H1 (cell line): Measurements from ENCODE around the gene TOMM22. TPM values are rescaled to one million over a fixed set of nuclear protein-coding genes. Genes with fewer than 3 reads are reported as not detected.

ENCODE experiments used
- CTCF ChIA-PET: fragments of 300-600 bp; sonication (Branson Sonifier 250); formaldehyde crosslinking; loops from one replicate; lab custom pipeline; 2021; ENCODE audit not compliant: partially characterized antibody; lab: Charles Lee
- POLR2A ChIA-PET: fragments of 300-600 bp; sonication (Branson Sonifier 250); formaldehyde crosslinking; loops from one replicate; lab custom pipeline; 2021; ENCODE audit warnings: inconsistent platforms; ENCODE audit not compliant: partially characterized antibody; lab: Charles Lee
- DNase-seq, 2 experiments: peaks; one replicate each; pipeline versions ENCODE4 v3.0.0 to v3.0.0-alpha.2; 2010 to 2022; ENCODE audit warnings: low spot score in 2 of 2, low read depth in 1 of 2, mixed read lengths in 1 of 2
- FAIRE-seq: peaks from 2 replicates; lab custom pipeline; 2011; peaks lifted over from hg19 to GRCh38; lab: Jason Lieb, UNC
- H2AFZ ChIP-seq: 2 replicates; pipeline ENCODE4 v1.8.1; 2012; ENCODE audit warnings: low read length, inconsistent platforms
- H2AK5ac ChIP-seq: 2 replicates; pipeline ENCODE4 v1.6.1; 2013; ENCODE audit warnings: low read depth, low read length
- H2BK120ac ChIP-seq: replicated peaks from 2 replicates; pipeline ENCODE3; 2013; ENCODE audit warnings: low read depth, low read length, inconsistent platforms
- H2BK12ac ChIP-seq: 2 replicates; pipeline ENCODE4 v1.6.1; 2013; ENCODE audit warnings: low read depth, low read length
- H2BK15ac ChIP-seq: 2 replicates; pipeline ENCODE4 v1.6.1; 2013; ENCODE audit warnings: low read length
- H2BK20ac ChIP-seq: 2 replicates; pipeline ENCODE4 v1.6.1; 2013; ENCODE audit warnings: low read length
- H2BK5ac ChIP-seq: 2 replicates; pipeline ENCODE4 v1.6.1; 2013; ENCODE audit warnings: low read depth, low read length
- H3K14ac ChIP-seq: 2 replicates; pipeline ENCODE4 v1.6.1; 2013; ENCODE audit warnings: inconsistent platforms; ENCODE audit not compliant: insufficient read length
- H3K18ac ChIP-seq: 2 replicates; pipeline ENCODE4 v1.6.1; 2013; ENCODE audit warnings: low read length; ENCODE audit errors: extremely low read depth
- H3K23ac ChIP-seq: 2 replicates; pipeline ENCODE4 v1.6.1; 2013; ENCODE audit warnings: inconsistent platforms; ENCODE audit not compliant: insufficient read length
- H3K23me2 ChIP-seq: 2 replicates; pipeline ENCODE4 v1.6.1; 2013; ENCODE audit warnings: low read depth, low read length
- H3K27ac ChIP-seq: 2 replicates; pipeline ENCODE4 v1.6.1; 2011; ENCODE audit warnings: low read depth, low read length, inconsistent platforms
- H3K27me3 ChIP-seq, 4 experiments: replicated peaks in 1 of 4; 1 replicate in 1 of 4; 2 replicates in 3 of 4; pipeline versions ENCODE4 v1.6.1 to v1.8.1; 2011 to 2013; ENCODE audit warnings: low read length in 3 of 4, mild to moderate bottlenecking in 3 of 4, inconsistent platforms in 2 of 4, mixed read lengths in 2 of 4, moderate library complexity in 1 of 4; ENCODE audit not compliant: control insufficient read depth in 3 of 4, insufficient read depth in 3 of 4; ENCODE audit errors: extremely low read depth in 1 of 4
- H3K36me3 ChIP-seq, 4 experiments: 2 replicates each; pipeline versions ENCODE4 v1.6.1 to v1.8.1; 2011 to 2013; ENCODE audit warnings: mild to moderate bottlenecking in 4 of 4, low read length in 3 of 4, moderate library complexity in 2 of 4, control low read depth in 1 of 4, inconsistent platforms in 1 of 4; ENCODE audit not compliant: insufficient read depth in 4 of 4, control insufficient read depth in 2 of 4
- H3K4ac ChIP-seq: replicated peaks from 2 replicates; pipeline ENCODE3; 2013; ENCODE audit warnings: low read length, low read depth, mixed read lengths, inconsistent platforms; ENCODE audit not compliant: insufficient read length
- H3K4me1 ChIP-seq, 4 experiments: replicated peaks in 1 of 4; 1 replicate in 1 of 4; 2 replicates in 3 of 4; pipeline versions ENCODE4 v1.6.1 to v1.8.1; 2011 to 2013; ENCODE audit warnings: low read length in 3 of 4, inconsistent platforms in 2 of 4, mixed read lengths in 1 of 4; ENCODE audit not compliant: insufficient read depth in 4 of 4, control insufficient read depth in 3 of 4
- H3K4me2 ChIP-seq, 2 experiments: 2 replicates each; pipeline versions ENCODE4 v1.6.1 to v1.8.1; 2011 to 2013; ENCODE audit warnings: low read depth in 2 of 2, low read length in 2 of 2, control low read depth in 1 of 2, inconsistent platforms in 1 of 2, mild to moderate bottlenecking in 1 of 2; ENCODE audit not compliant: insufficient read depth in 1 of 2
- H3K4me3 ChIP-seq, 4 experiments: fragments of 200-600, 300-600 bp in 1 of 4; sonication (generic), shearing (Covaris generic), sonication (Bioruptor Twin) in 1 of 4; 2 replicates each; pipeline versions ENCODE4 v1.5.1 to v1.8.1; 2011 to 2016; ENCODE audit warnings: low read length in 4 of 4, low read depth in 3 of 4, control low read depth in 2 of 4, inconsistent platforms in 2 of 4, mild to moderate bottlenecking in 2 of 4, mixed read lengths in 1 of 4, moderate library complexity in 1 of 4; ENCODE audit not compliant: insufficient read depth in 2 of 4; ENCODE audit errors: extremely low read depth in 1 of 4
- H3K56ac ChIP-seq: replicated peaks from 2 replicates; pipeline ENCODE3; 2013; ENCODE audit warnings: low read depth, mild to moderate bottlenecking, mixed read lengths, low read length, inconsistent platforms; ENCODE audit not compliant: insufficient read length
- H3K79me1 ChIP-seq: 2 replicates; pipeline ENCODE4 v1.6.1; 2013; ENCODE audit warnings: low read depth, low read length, control low read depth
- H3K79me2 ChIP-seq, 2 experiments: 2 replicates each; pipeline versions ENCODE4 v1.6.1 to v1.8.1; 2012 to 2013; ENCODE audit warnings: low read length in 2 of 2, mild to moderate bottlenecking in 2 of 2, inconsistent platforms in 1 of 2; ENCODE audit not compliant: insufficient read depth in 2 of 2, control insufficient read depth in 1 of 2
- H3K9ac ChIP-seq, 4 experiments: replicated peaks in 1 of 4; 1 replicate in 1 of 4; 2 replicates in 3 of 4; pipeline versions ENCODE4 v1.6.1 to v1.8.1; 2011 to 2013; ENCODE audit warnings: low read depth in 3 of 4, low read length in 3 of 4, control low read depth in 2 of 4, mild to moderate bottlenecking in 2 of 4, moderate library complexity in 2 of 4, inconsistent platforms in 1 of 4; ENCODE audit errors: extremely low read depth in 1 of 4
- H3K9me3 ChIP-seq, 2 experiments: 2 replicates each; pipeline versions ENCODE4 v1.6.1 to v1.8.1; 2012 to 2013; ENCODE audit warnings: mild to moderate bottlenecking in 2 of 2, moderate library complexity in 2 of 2, control low read depth in 1 of 2, inconsistent platforms in 1 of 2, low read depth in 1 of 2, low read length in 1 of 2, mixed read lengths in 1 of 2; ENCODE audit not compliant: insufficient read depth in 2 of 2
- H4K20me1 ChIP-seq, 2 experiments: replicated peaks in 1 of 2; 2 replicates each; pipeline versions ENCODE3 to v1.8.1; 2011 to 2013; ENCODE audit warnings: inconsistent platforms in 2 of 2, low read length in 2 of 2, mild to moderate bottlenecking in 1 of 2; ENCODE audit not compliant: insufficient read depth in 2 of 2, control insufficient read depth in 1 of 2
- H4K5ac ChIP-seq: 2 replicates; pipeline ENCODE4 v1.6.1; 2013; ENCODE audit warnings: low read length, low read depth, mixed read lengths, inconsistent platforms; ENCODE audit not compliant: insufficient read length
- H4K8ac ChIP-seq: 2 replicates; pipeline ENCODE4 v1.8.0; 2013; ENCODE audit warnings: mild to moderate bottlenecking, moderate library complexity, low read length, inconsistent platforms; ENCODE audit not compliant: insufficient read depth; ENCODE audit errors: extremely low read depth
- H4K91ac ChIP-seq: replicated peaks from 2 replicates; pipeline ENCODE3; 2013; ENCODE audit warnings: low read length, mixed read lengths, inconsistent platforms; ENCODE audit not compliant: insufficient read length
- ASH2L ChIP-seq: fragments of 200-600, 300-600 bp; sonication (generic); IDR thresholded peaks from one replicate; pipeline ENCODE4 v1.7.1; 2017; ENCODE audit warnings: low read length
- ATF2 ChIP-seq: IDR thresholded peaks from 2 replicates; pipeline ENCODE4 v1.6.1; 2012; ENCODE audit warnings: low read length, inconsistent platforms
- BACH1 ChIP-seq: IDR thresholded peaks from 2 replicates; pipeline ENCODE4 v1.6.1; 2012; ENCODE audit warnings: low read length, improper control_type of control experiment
- CBX5 ChIP-seq: fragments of 300-800, 300-1000 bp; sonication (generic); IDR thresholded peaks from 2 replicates; pipeline ENCODE4 v1.7.1; 2016; ENCODE audit warnings: antibody characterized with exemption, low read length, low read depth
- CREB1 ChIP-seq: IDR thresholded peaks from 2 replicates; pipeline ENCODE4 v1.6.1; 2012; ENCODE audit warnings: inconsistent platforms
- CTBP2 ChIP-seq: IDR thresholded peaks from 2 replicates; pipeline ENCODE4 v1.7.0; 2011; ENCODE audit warnings: borderline replicate concordance, mild to moderate bottlenecking, moderate library complexity, mixed read lengths, low read length; ENCODE audit not compliant: insufficient read depth, insufficient read length
- GABPA ChIP-seq: IDR thresholded peaks from 2 replicates; pipeline ENCODE4 v1.6.1; 2011; ENCODE audit warnings: mild to moderate bottlenecking, low read length, moderate library complexity, borderline replicate concordance; ENCODE audit not compliant: insufficient read depth
- POLR2AphosphoS5 ChIP-seq: IDR thresholded peaks from 2 replicates; pipeline ENCODE4 v1.6.1; 2011; ENCODE audit warnings: low read depth, low read length
- POU5F1 ChIP-seq: IDR thresholded peaks from 2 replicates; pipeline ENCODE4 v1.6.1; 2011; ENCODE audit warnings: low read depth, mild to moderate bottlenecking, low read length, moderate library complexity
- RFX5 ChIP-seq: IDR thresholded peaks from 2 replicates; pipeline ENCODE4 v1.6.1; 2011; ENCODE audit warnings: low read depth, low read length, improper control_type of control experiment, borderline replicate concordance
- TAF1 ChIP-seq: IDR thresholded peaks from 2 replicates; pipeline ENCODE4 v1.6.1; 2011; ENCODE audit warnings: mild to moderate bottlenecking, low read depth, low read length
- ZNF274 ChIP-seq: IDR thresholded peaks from 2 replicates; pipeline ENCODE4 v1.7.0; 2012; ENCODE audit warnings: low read length, borderline replicate concordance; ENCODE audit errors: extremely low read depth
- WGBS, 2 experiments: shearing (Covaris generic) in 1 of 2; methylation state at CpG; one replicate each; pipeline versions ENCODE4 v1.1.6 to v1.1.7; 2013 to 2015; ENCODE audit warnings: low lambda C conversion rate in 2 of 2, mixed read lengths in 2 of 2, inconsistent platforms in 1 of 2, low coverage in 1 of 2, missing lambda C conversion rate in 1 of 2; ENCODE audit not compliant: insufficient replicate concordance in 2 of 2, insufficient coverage in 1 of 2, insufficient read length in 1 of 2; ENCODE audit errors: extremely low coverage in 1 of 2, missing lambda C conversion rate in 1 of 2; 5-methylcytosine and 5-hydroxymethylcytosine counted together
- polyA plus RNA-seq, 7 experiments: library from polyadenylated mRNA; depleted of rRNA in 3 of 7; stranded (reverse) in 5 of 7; unstranded in 2 of 7; fragments of >200 nt in 5 of 7; fragments of 200-250 nt in 2 of 7; gene quantifications; 1 replicate in 5 of 7; 2 replicates in 1 of 7; 4 replicates in 1 of 7; pipeline versions ENCODE4 v1.2.1 to v1.2.3, GENCODE V29; 2011 to 2013; ENCODE audit warnings: missing spikeins in 2 of 7, mixed read lengths in 2 of 7
- total RNA-seq: library from RNA; stranded (reverse); fragmentation: NEBNext Ultra II Directional; extraction: Animal tissue kit (Norgen Biotek cat#: 25700); gene quantifications from 2 replicates; pipeline ENCODE4 v1.2.1, GENCODE V29; 2021

The TOMM22 gene
- total and polyA plus RNA-seq, 2 of the 8 experiments (the other 6 are each of a cell fraction or from before 2014, with no cell fraction given): 84.0 to 125 TPM

GRCh38 chr22:38649841-38650522 lies 31.8 kb upstream of the TOMM22 start:
- Histone ChIP-seq H2BK15ac (no peak overlapping the region), H3K56ac (no peak overlapping the region), H2BK5ac (no peak overlapping the region), H3K36me3 (peaks cover 2 to 11% (median 3%) of the 10 kb centered on the region in 4 experiments; a peak in 3 of 8 replicates), H3K18ac (no peak overlapping the region), H3K79me1 (no peaks in the 10 kb centered on the region), H2BK20ac (no peak overlapping the region), H2BK12ac (no peak overlapping the region), H2AFZ (no peak overlapping the region), H3K4me2 (no peak overlapping the region), H3K23me2 (no peaks in the 10 kb centered on the region), H3K79me2 (no peaks in the 10 kb centered on the region), H3K23ac (no peak overlapping the region), H2BK120ac (no peak overlapping the region), H3K4me3 (no peak overlapping the region), H4K91ac (no peak overlapping the region), H3K9ac (no peak overlapping the region), H4K8ac (no peak overlapping the region), H4K5ac (no peak overlapping the region), H3K9me3 (no peaks in the 10 kb centered on the region), H3K4ac (no peak overlapping the region), H2AK5ac (no peak overlapping the region), H3K4me1 (no peaks in the 10 kb centered on the region), H3K14ac (no peak overlapping the region), H3K27me3 (no peaks in the 10 kb centered on the region), H4K20me1 (no peaks in the 10 kb centered on the region), H3K27ac (no peak overlapping the region)
- FAIRE-seq (no peak), DNase-seq (no peak)
- WGBS, 2 experiments: 87% methylated on average over 5 of the region's 5 CpGs; no CpG with 5 or more reads in 1 of the 2 experiments
- POLR2A ChIA-PET: no interaction called here
- CTCF ChIA-PET: no interaction called here
- TF ChIP-seq POU5F1: no peak
- no peak for TF ChIP-seq ASH2L
- TF ChIP-seq GABPA: no peak
- TF ChIP-seq ATF2: no peak
- TF ChIP-seq RFX5: no peak
- no peak for TF ChIP-seq ZNF274
- TF ChIP-seq TAF1: no peak
- no peak for TF ChIP-seq BACH1
- no peak for TF ChIP-seq CTBP2
- TF ChIP-seq CBX5: no peak
- no peak for TF ChIP-seq POLR2AphosphoS5
- TF ChIP-seq CREB1: no peak
